Superior temporal gyrus (tissue), 1 donor: ENCODE measurements around the gene MLST8.

Experiments
- DNase-seq: peaks from one replicate; pipeline ENCODE4 v3.0.0-alpha.2; 2016; ENCODE audit errors: extremely low spot score

The MLST8 gene

GRCh38 chr16:2208308-2208707, 3.1 kb downstream of the MLST8 start:
- DNase-seq = no peak

GRCh38 chr16:2208772-2209171, 3.5 kb downstream of the MLST8 start:
- no peak for DNase-seq

GRCh38 chr16:2209258-2210008, 4.2 kb downstream of the MLST8 start:
- DNase-seq = no peak

- DNase-seq = no peak
Observed at GRCh38 chr16:2210009-2210332, 4.7 kb downstream of the MLST8 start.

- no peak for DNase-seq
Observed at GRCh38 chr16:2210386-2211365, 5.4 kb downstream of the MLST8 start, which contains the start of gene BRICD5. Gene BRICD5 (minus strand): TSS chr16:2210863. CDS start chr16:2210833, 30 bp downstream.

GRCh38 chr16:2211923-2212347, 6.7 kb downstream of the MLST8 start:
- DNase-seq = no peak

GRCh38 chr16:2212362-2213324, 7.4 kb downstream of the MLST8 start:
- DNase-seq = no peak

GRCh38 chr16:2213817-2214718, 8.8 kb downstream of the MLST8 start:
- peak; percentile 12 for DNase-seq

GRCh38 chr16:2214719-2214968, 9.4 kb downstream of the MLST8 start, which contains the start of gene PGP:
Gene PGP (minus strand): TSS chr16:2214840. CDS start chr16:2214777, 63 bp downstream.
- no peak for DNase-seq

GRCh38 chr16:2216330-2216729, 11.1 kb downstream of the MLST8 start:
- DNase-seq = no peak

- DNase-seq = peak; percentile 97
Observed at GRCh38 chr16:2223221-2223941, 18.1 kb downstream of the MLST8 start, which contains the start of gene E4F1. Gene E4F1 (plus strand): TSS chr16:2223591. CDS start chr16:2223614, 23 bp downstream.

- DNase-seq = no peak
Observed at GRCh38 chr16:2223942-2224486, 18.8 kb downstream of the MLST8 start.

- no peak for DNase-seq
Observed at GRCh38 chr16:2226245-2226793, 21.1 kb downstream of the MLST8 start.

GRCh38 chr16:2226918-2227317, 21.7 kb downstream of the MLST8 start:
- DNase-seq = no peak

GRCh38 chr16:2228161-2228824, 23.0 kb downstream of the MLST8 start:
- no peak for DNase-seq

GRCh38 chr16:2229091-2229490, 23.8 kb downstream of the MLST8 start:
- no peak for DNase-seq

- DNase-seq = no peak
Observed at GRCh38 chr16:2229632-2230250, 24.5 kb downstream of the MLST8 start.

- DNase-seq = no peak
Observed at GRCh38 chr16:2230376-2230775, 25.1 kb downstream of the MLST8 start.
